H1 (cell line): Measurements from ENCODE around the gene SRSF9. TPM values are rescaled to one million over a fixed set of nuclear protein-coding genes. Genes with fewer than 3 reads are reported as not detected.

Source experiments
- CTCF ChIA-PET: fragments of 300-600 bp; sonication (Branson Sonifier 250); formaldehyde crosslinking; loops from one replicate; lab custom pipeline; 2021; ENCODE audit not compliant: partially characterized antibody; lab: Charles Lee
- POLR2A ChIA-PET: fragments of 300-600 bp; sonication (Branson Sonifier 250); formaldehyde crosslinking; loops from one replicate; lab custom pipeline; 2021; ENCODE audit warnings: inconsistent platforms; ENCODE audit not compliant: partially characterized antibody; lab: Charles Lee
- DNase-seq, 2 experiments: peaks; one replicate each; pipeline versions ENCODE4 v3.0.0 to v3.0.0-alpha.2; 2010 to 2022; ENCODE audit warnings: low spot score in 2 of 2, low read depth in 1 of 2, mixed read lengths in 1 of 2
- FAIRE-seq: peaks from 2 replicates; lab custom pipeline; 2011; peaks lifted over from hg19 to GRCh38; lab: Jason Lieb, UNC
- H2AFZ ChIP-seq: 2 replicates; pipeline ENCODE4 v1.8.1; 2012; ENCODE audit warnings: low read length, inconsistent platforms
- H2AK5ac ChIP-seq: 2 replicates; pipeline ENCODE4 v1.6.1; 2013; ENCODE audit warnings: low read depth, low read length
- H2BK120ac ChIP-seq: replicated peaks from 2 replicates; pipeline ENCODE3; 2013; ENCODE audit warnings: low read depth, low read length, inconsistent platforms
- H2BK12ac ChIP-seq: 2 replicates; pipeline ENCODE4 v1.6.1; 2013; ENCODE audit warnings: low read depth, low read length
- H2BK15ac ChIP-seq: 2 replicates; pipeline ENCODE4 v1.6.1; 2013; ENCODE audit warnings: low read length
- H2BK20ac ChIP-seq: 2 replicates; pipeline ENCODE4 v1.6.1; 2013; ENCODE audit warnings: low read length
- H2BK5ac ChIP-seq: 2 replicates; pipeline ENCODE4 v1.6.1; 2013; ENCODE audit warnings: low read depth, low read length
- H3K14ac ChIP-seq: 2 replicates; pipeline ENCODE4 v1.6.1; 2013; ENCODE audit warnings: inconsistent platforms; ENCODE audit not compliant: insufficient read length
- H3K18ac ChIP-seq: 2 replicates; pipeline ENCODE4 v1.6.1; 2013; ENCODE audit warnings: low read length; ENCODE audit errors: extremely low read depth
- H3K23ac ChIP-seq: 2 replicates; pipeline ENCODE4 v1.6.1; 2013; ENCODE audit warnings: inconsistent platforms; ENCODE audit not compliant: insufficient read length
- H3K23me2 ChIP-seq: 2 replicates; pipeline ENCODE4 v1.6.1; 2013; ENCODE audit warnings: low read depth, low read length
- H3K27ac ChIP-seq: 2 replicates; pipeline ENCODE4 v1.6.1; 2011; ENCODE audit warnings: low read depth, low read length, inconsistent platforms
- H3K27me3 ChIP-seq, 4 experiments: replicated peaks in 1 of 4; 1 replicate in 1 of 4; 2 replicates in 3 of 4; pipeline versions ENCODE4 v1.6.1 to v1.8.1; 2011 to 2013; ENCODE audit warnings: low read length in 3 of 4, mild to moderate bottlenecking in 3 of 4, inconsistent platforms in 2 of 4, mixed read lengths in 2 of 4, moderate library complexity in 1 of 4; ENCODE audit not compliant: control insufficient read depth in 3 of 4, insufficient read depth in 3 of 4; ENCODE audit errors: extremely low read depth in 1 of 4
- H3K36me3 ChIP-seq, 4 experiments: 2 replicates each; pipeline versions ENCODE4 v1.6.1 to v1.8.1; 2011 to 2013; ENCODE audit warnings: mild to moderate bottlenecking in 4 of 4, low read length in 3 of 4, moderate library complexity in 2 of 4, control low read depth in 1 of 4, inconsistent platforms in 1 of 4; ENCODE audit not compliant: insufficient read depth in 4 of 4, control insufficient read depth in 2 of 4
- H3K4ac ChIP-seq: replicated peaks from 2 replicates; pipeline ENCODE3; 2013; ENCODE audit warnings: low read length, low read depth, mixed read lengths, inconsistent platforms; ENCODE audit not compliant: insufficient read length
- H3K4me1 ChIP-seq, 4 experiments: replicated peaks in 1 of 4; 1 replicate in 1 of 4; 2 replicates in 3 of 4; pipeline versions ENCODE4 v1.6.1 to v1.8.1; 2011 to 2013; ENCODE audit warnings: low read length in 3 of 4, inconsistent platforms in 2 of 4, mixed read lengths in 1 of 4; ENCODE audit not compliant: insufficient read depth in 4 of 4, control insufficient read depth in 3 of 4
- H3K4me2 ChIP-seq, 2 experiments: 2 replicates each; pipeline versions ENCODE4 v1.6.1 to v1.8.1; 2011 to 2013; ENCODE audit warnings: low read depth in 2 of 2, low read length in 2 of 2, control low read depth in 1 of 2, inconsistent platforms in 1 of 2, mild to moderate bottlenecking in 1 of 2; ENCODE audit not compliant: insufficient read depth in 1 of 2
- H3K4me3 ChIP-seq, 4 experiments: fragments of 200-600, 300-600 bp in 1 of 4; sonication (generic), shearing (Covaris generic), sonication (Bioruptor Twin) in 1 of 4; 2 replicates each; pipeline versions ENCODE4 v1.5.1 to v1.8.1; 2011 to 2016; ENCODE audit warnings: low read length in 4 of 4, low read depth in 3 of 4, control low read depth in 2 of 4, inconsistent platforms in 2 of 4, mild to moderate bottlenecking in 2 of 4, mixed read lengths in 1 of 4, moderate library complexity in 1 of 4; ENCODE audit not compliant: insufficient read depth in 2 of 4; ENCODE audit errors: extremely low read depth in 1 of 4
- H3K56ac ChIP-seq: replicated peaks from 2 replicates; pipeline ENCODE3; 2013; ENCODE audit warnings: low read depth, mild to moderate bottlenecking, mixed read lengths, low read length, inconsistent platforms; ENCODE audit not compliant: insufficient read length
- H3K79me1 ChIP-seq: 2 replicates; pipeline ENCODE4 v1.6.1; 2013; ENCODE audit warnings: low read depth, low read length, control low read depth
- H3K79me2 ChIP-seq, 2 experiments: 2 replicates each; pipeline versions ENCODE4 v1.6.1 to v1.8.1; 2012 to 2013; ENCODE audit warnings: low read length in 2 of 2, mild to moderate bottlenecking in 2 of 2, inconsistent platforms in 1 of 2; ENCODE audit not compliant: insufficient read depth in 2 of 2, control insufficient read depth in 1 of 2
- H3K9ac ChIP-seq, 4 experiments: replicated peaks in 1 of 4; 1 replicate in 1 of 4; 2 replicates in 3 of 4; pipeline versions ENCODE4 v1.6.1 to v1.8.1; 2011 to 2013; ENCODE audit warnings: low read depth in 3 of 4, low read length in 3 of 4, control low read depth in 2 of 4, mild to moderate bottlenecking in 2 of 4, moderate library complexity in 2 of 4, inconsistent platforms in 1 of 4; ENCODE audit errors: extremely low read depth in 1 of 4
- H3K9me3 ChIP-seq, 2 experiments: 2 replicates each; pipeline versions ENCODE4 v1.6.1 to v1.8.1; 2012 to 2013; ENCODE audit warnings: mild to moderate bottlenecking in 2 of 2, moderate library complexity in 2 of 2, control low read depth in 1 of 2, inconsistent platforms in 1 of 2, low read depth in 1 of 2, low read length in 1 of 2, mixed read lengths in 1 of 2; ENCODE audit not compliant: insufficient read depth in 2 of 2
- H4K20me1 ChIP-seq, 2 experiments: replicated peaks in 1 of 2; 2 replicates each; pipeline versions ENCODE3 to v1.8.1; 2011 to 2013; ENCODE audit warnings: inconsistent platforms in 2 of 2, low read length in 2 of 2, mild to moderate bottlenecking in 1 of 2; ENCODE audit not compliant: insufficient read depth in 2 of 2, control insufficient read depth in 1 of 2
- H4K5ac ChIP-seq: 2 replicates; pipeline ENCODE4 v1.6.1; 2013; ENCODE audit warnings: low read length, low read depth, mixed read lengths, inconsistent platforms; ENCODE audit not compliant: insufficient read length
- H4K8ac ChIP-seq: 2 replicates; pipeline ENCODE4 v1.8.0; 2013; ENCODE audit warnings: mild to moderate bottlenecking, moderate library complexity, low read length, inconsistent platforms; ENCODE audit not compliant: insufficient read depth; ENCODE audit errors: extremely low read depth
- H4K91ac ChIP-seq: replicated peaks from 2 replicates; pipeline ENCODE3; 2013; ENCODE audit warnings: low read length, mixed read lengths, inconsistent platforms; ENCODE audit not compliant: insufficient read length
- ATF3 ChIP-seq: IDR thresholded peaks from 2 replicates; pipeline ENCODE4 v1.6.1; 2011; ENCODE audit warnings: low read depth, mild to moderate bottlenecking, low read length; ENCODE audit not compliant: insufficient read depth
- EGR1 ChIP-seq: IDR thresholded peaks from 2 replicates; pipeline ENCODE4 v1.6.1; 2011; ENCODE audit warnings: low read depth, low read length, borderline replicate concordance
- GABPA ChIP-seq: IDR thresholded peaks from 2 replicates; pipeline ENCODE4 v1.6.1; 2011; ENCODE audit warnings: mild to moderate bottlenecking, low read length, moderate library complexity, borderline replicate concordance; ENCODE audit not compliant: insufficient read depth
- POLR2AphosphoS5 ChIP-seq: IDR thresholded peaks from 2 replicates; pipeline ENCODE4 v1.6.1; 2011; ENCODE audit warnings: low read depth, low read length
- POU5F1 ChIP-seq: IDR thresholded peaks from 2 replicates; pipeline ENCODE4 v1.6.1; 2011; ENCODE audit warnings: low read depth, mild to moderate bottlenecking, low read length, moderate library complexity
- TEAD4 ChIP-seq: IDR thresholded peaks from 2 replicates; pipeline ENCODE4 v1.6.1; 2012; ENCODE audit warnings: low read depth, low read length, inconsistent platforms, mixed read lengths
- YY1 ChIP-seq: IDR thresholded peaks from 2 replicates; pipeline ENCODE4 v1.6.1; 2011; ENCODE audit warnings: low read depth, mild to moderate bottlenecking, low read length
- WGBS, 2 experiments: shearing (Covaris generic) in 1 of 2; methylation state at CpG; one replicate each; pipeline versions ENCODE4 v1.1.6 to v1.1.7; 2013 to 2015; ENCODE audit warnings: low lambda C conversion rate in 2 of 2, mixed read lengths in 2 of 2, inconsistent platforms in 1 of 2, low coverage in 1 of 2, missing lambda C conversion rate in 1 of 2; ENCODE audit not compliant: insufficient replicate concordance in 2 of 2, insufficient coverage in 1 of 2, insufficient read length in 1 of 2; ENCODE audit errors: extremely low coverage in 1 of 2, missing lambda C conversion rate in 1 of 2; 5-methylcytosine and 5-hydroxymethylcytosine counted together
- polyA plus RNA-seq, 7 experiments: library from polyadenylated mRNA; depleted of rRNA in 3 of 7; stranded (reverse) in 5 of 7; unstranded in 2 of 7; fragments of >200 nt in 5 of 7; fragments of 200-250 nt in 2 of 7; gene quantifications; 1 replicate in 5 of 7; 2 replicates in 1 of 7; 4 replicates in 1 of 7; pipeline versions ENCODE4 v1.2.1 to v1.2.3, GENCODE V29; 2011 to 2013; ENCODE audit warnings: missing spikeins in 2 of 7, mixed read lengths in 2 of 7
- total RNA-seq: library from RNA; stranded (reverse); fragmentation: NEBNext Ultra II Directional; extraction: Animal tissue kit (Norgen Biotek cat#: 25700); gene quantifications from 2 replicates; pipeline ENCODE4 v1.2.1, GENCODE V29; 2021

Gene SRSF9
- total and polyA plus RNA-seq, 2 of the 8 experiments (the other 6 are each of a cell fraction or from before 2014, with no cell fraction given) = 172 to 304 TPM

GRCh38 chr12:120489018-120489417 lies 19.5 kb upstream of the SRSF9 start:
- H3K9me3 ChIP-seq = no peaks in the 10 kb centered on the region; a peak in 1 of 4 replicates
- H3K27ac ChIP-seq = no peak overlapping the region
- H2BK20ac ChIP-seq = no peak overlapping the region
- H3K14ac ChIP-seq = no peak overlapping the region
- no peaks in the 10 kb centered on the region for H3K79me2 ChIP-seq
- H2AFZ ChIP-seq = no peak overlapping the region
- H3K23me2 ChIP-seq = no peaks in the 10 kb centered on the region
- no peak overlapping the region for H4K8ac ChIP-seq
- H3K56ac ChIP-seq = no peak overlapping the region
- no peak overlapping the region for H4K5ac ChIP-seq
- FAIRE-seq = no peak
- H4K91ac ChIP-seq = no peak overlapping the region
- no peak overlapping the region for H2BK120ac ChIP-seq
- no peak overlapping the region for H2BK5ac ChIP-seq
- H3K4me3 ChIP-seq = no peak overlapping the region
- H3K4me2 ChIP-seq = no peak overlapping the region
- no peak overlapping the region for H3K4ac ChIP-seq
- no peak for DNase-seq
- no peaks in the 10 kb centered on the region for H3K4me1 ChIP-seq
- no peak overlapping the region for H2BK15ac ChIP-seq
- no peaks in the 10 kb centered on the region; a peak in 1 of 7 replicates for H3K27me3 ChIP-seq
- 93% methylated on average over 4 of the region's 4 CpGs; no CpG with 5 or more reads in 1 of the 2 experiments for WGBS, 2 experiments
- no peak overlapping the region for H3K23ac ChIP-seq
- peaks cover 0 to 2% (median 0%) of the 10 kb centered on the region in 4 experiments; a peak in 2 of 8 replicates for H3K36me3 ChIP-seq
- ChIA-PET POLR2A (interaction anchor here (1.1 to 4.6 kb wide), 5 partner anchors 10 to 33 kb away, joined by 3 to 25 read pairs (median 5); partner anchors contain the start of gene SRSF9), CTCF (interaction anchor here (1.0 to 6.6 kb wide), 3 partner anchors 10 to 30 kb away, joined by 3 to 47 read pairs (median 6); partner anchors contain the start of gene SRSF9)
- H4K20me1 ChIP-seq = no peaks in the 10 kb centered on the region
- H3K18ac ChIP-seq = no peak overlapping the region
- no peak overlapping the region for H2AK5ac ChIP-seq
- H3K9ac ChIP-seq = no peak overlapping the region
- H2BK12ac ChIP-seq = no peak overlapping the region
- H3K79me1 ChIP-seq = no peaks in the 10 kb centered on the region
- TF ChIP-seq TEAD4 (no peak), POLR2AphosphoS5 (no peak), ATF3 (no peak), YY1 (no peak), EGR1 (no peak), POU5F1 (no peak), GABPA (no peak)
